Mesothelial cell of epicardium (in vitro differentiated cells): ENCODE measurements around the gene MARCHF9. TPM values are rescaled to one million over a fixed set of nuclear protein-coding genes. Genes with fewer than 3 reads are reported as not detected.
A peak's percentile ranks its signal among the peaks of the same experiment; 100 is the strongest.

Experiments used
- DNase-seq, 2 experiments: peaks; one replicate each; pipeline ENCODE4 v3.0.0; 2021; ENCODE audit warnings: low spot score in 2 of 2; ENCODE audit not compliant: unreplicated experiment in 2 of 2
- H3K27ac Mint-ChIP-seq: 2 replicates; pipeline ENCODE4 v1.8.0; 2021; ENCODE audit warnings: mixed read lengths
- H3K27me3 Mint-ChIP-seq: 2 replicates; pipeline ENCODE4 v1.8.0; 2021; ENCODE audit warnings: low read depth, mixed read lengths
- H3K36me3 Mint-ChIP-seq: 2 replicates; pipeline ENCODE4 v1.8.0; 2021; ENCODE audit warnings: mixed read lengths
- H3K4me1 Mint-ChIP-seq: 2 replicates; pipeline ENCODE4 v1.8.0; 2021; ENCODE audit warnings: mixed read lengths
- H3K4me3 Mint-ChIP-seq: 2 replicates; pipeline ENCODE4 v1.8.0; 2021; ENCODE audit warnings: mild to moderate bottlenecking, moderate library complexity, mixed read lengths
- H3K9me3 Mint-ChIP-seq: 2 replicates; pipeline ENCODE4 v1.8.0; 2021; ENCODE audit warnings: mixed read lengths
- CTCF ChIP-seq: fragments of 200-600 bp; sonication (generic); IDR thresholded peaks from one replicate; pipeline ENCODE4 v1.5.0; 2021; ENCODE audit warnings: antibody characterized with exemption; ENCODE audit not compliant: unreplicated experiment
- total RNA-seq: library from RNA; stranded (reverse); gene quantifications from 3 replicates; pipeline ENCODE4 v1.2.1, GENCODE V29; 2021

MARCHF9 gene
- total RNA-seq, 1 donor from 2014 or later = 12.7 TPM

GRCh38 chr12:57795354-57795753 lies 40.5 kb downstream of the MARCHF9 start:
- peaks cover 30% of the 10 kb centered on the region for H3K36me3 Mint-ChIP-seq
- no peak for TF ChIP-seq CTCF

GRCh38 chr12:57796996-57797395 lies 42.1 kb downstream of the MARCHF9 start:
- Mint-ChIP-seq H3K27me3 (no peaks in the 10 kb centered on the region), H3K9me3 (no peaks in the 10 kb centered on the region), H3K27ac (no peak overlapping the region), H3K4me3 (no peak overlapping the region), H3K36me3 (peaks cover 26% of the 10 kb centered on the region), H3K4me1 (no peaks in the 10 kb centered on the region)
- TF ChIP-seq CTCF = no peak
- no peak for DNase-seq

More at GRCh38 chr12:57795354-57795753, 40.5 kb downstream of the MARCHF9 start:
- Mint-ChIP-seq H3K4me3 (no peak overlapping the region), H3K4me1 (no peaks in the 10 kb centered on the region), H3K9me3 (no peaks in the 10 kb centered on the region), H3K27ac (no peak overlapping the region), H3K27me3 (no peaks in the 10 kb centered on the region)
- no peak for DNase-seq

GRCh38 chr12:57797933-57798332 lies 43.0 kb downstream of the MARCHF9 start:
- H3K27ac Mint-ChIP-seq = no peak overlapping the region
- H3K4me1 Mint-ChIP-seq = no peaks in the 10 kb centered on the region
- no peak for DNase-seq
- peaks cover 24% of the 10 kb centered on the region for H3K36me3 Mint-ChIP-seq
- H3K4me3 Mint-ChIP-seq = no peak overlapping the region
- no peak for TF ChIP-seq CTCF
- H3K27me3 Mint-ChIP-seq = no peaks in the 10 kb centered on the region
- H3K9me3 Mint-ChIP-seq = no peaks in the 10 kb centered on the region

GRCh38 chr12:57800965-57801364 lies 46.1 kb downstream of the MARCHF9 start:
- H3K9me3 Mint-ChIP-seq = no peaks in the 10 kb centered on the region
- H3K27ac Mint-ChIP-seq = no peak overlapping the region
- TF ChIP-seq CTCF = no peak
- H3K4me3 Mint-ChIP-seq = no peak overlapping the region
- H3K36me3 Mint-ChIP-seq = peaks cover 11% of the 10 kb centered on the region
- H3K4me1 Mint-ChIP-seq = no peaks in the 10 kb centered on the region
- DNase-seq = no peak
- no peaks in the 10 kb centered on the region for H3K27me3 Mint-ChIP-seq

- Mint-ChIP-seq H3K27ac (no peak overlapping the region), H3K27me3 (no peaks in the 10 kb centered on the region), H3K9me3 (no peaks in the 10 kb centered on the region), H3K4me1 (no peaks in the 10 kb centered on the region), H3K4me3 (no peak overlapping the region), H3K36me3 (peaks cover 17% of the 10 kb centered on the region)
- no peak for DNase-seq
- TF ChIP-seq CTCF = no peak
These were observed 47.7 kb downstream of the MARCHF9 start for GRCh38 chr12:57802607-57803006.

GRCh38 chr12:57803319-57803893 lies 48.5 kb downstream of the MARCHF9 start:
- DNase-seq = peak in 1 of 2 experiments; percentile 49
- Mint-ChIP-seq H3K9me3 (no peaks in the 10 kb centered on the region), H3K4me1 (no peaks in the 10 kb centered on the region), H3K27ac (no peak overlapping the region), H3K4me3 (no peak overlapping the region), H3K27me3 (no peaks in the 10 kb centered on the region), H3K36me3 (peaks cover 17% of the 10 kb centered on the region)
- TF ChIP-seq CTCF = peak; percentile 51
